GM23338 (cell line): Measurements from ENCODE around the gene PHF24.

Experiments used
- JUNB ChIP-seq: IDR thresholded peaks from one replicate; pipeline ENCODE4 v1.6.1; 2016; ENCODE audit warnings: antibody characterized with exemption; ENCODE audit not compliant: unreplicated experiment
- TF ChIP-seq, protein P1 (sequence below), 2 experiments: fragments of 200-600 bp in 1 of 2; sonication (generic) in 1 of 2; conservative IDR thresholded peaks; 2 replicates each; pipeline versions ENCODE4 v1.5.1 to v1.6.1; 2016 to 2017; ENCODE audit warnings: antibody characterized with exemption in 2 of 2, low read depth in 2 of 2, mild to moderate bottlenecking in 2 of 2, moderate library complexity in 1 of 2

DNA sequence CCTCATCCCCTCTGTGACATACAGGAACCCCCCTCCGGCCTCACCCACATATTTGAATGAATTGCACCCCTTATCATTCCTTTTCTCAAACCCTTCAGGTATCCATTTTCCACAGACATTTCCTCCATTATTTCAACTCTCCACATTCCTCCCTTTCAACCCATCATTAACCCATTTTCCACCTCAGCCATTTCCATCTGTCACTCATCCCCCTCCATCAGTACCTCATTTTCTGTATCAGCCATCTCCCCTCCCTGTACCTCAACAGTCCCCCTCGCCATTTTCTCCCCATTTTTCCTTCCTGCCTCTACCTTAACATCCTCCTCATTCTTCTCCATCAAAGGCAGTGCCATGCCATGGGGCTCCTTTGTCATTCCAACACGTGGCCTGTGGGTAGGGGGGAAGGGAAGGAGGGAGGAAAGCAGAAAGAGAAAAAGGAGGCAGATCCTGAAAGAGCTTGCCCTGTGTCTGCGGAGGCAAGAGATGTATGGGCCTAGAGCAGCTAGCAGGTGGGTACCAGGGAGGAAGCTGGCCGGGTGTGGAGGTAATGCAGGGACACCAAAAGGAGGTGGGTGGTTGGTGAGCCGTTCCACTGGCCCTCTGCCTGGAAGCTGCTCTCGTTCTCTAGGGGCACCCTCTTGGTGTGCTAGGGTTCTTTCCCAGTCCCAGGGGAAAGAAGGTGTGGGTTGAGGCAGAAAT lies 33.0 kb downstream of the PHF24 start:
- TF ChIP-seq, protein P1, sequence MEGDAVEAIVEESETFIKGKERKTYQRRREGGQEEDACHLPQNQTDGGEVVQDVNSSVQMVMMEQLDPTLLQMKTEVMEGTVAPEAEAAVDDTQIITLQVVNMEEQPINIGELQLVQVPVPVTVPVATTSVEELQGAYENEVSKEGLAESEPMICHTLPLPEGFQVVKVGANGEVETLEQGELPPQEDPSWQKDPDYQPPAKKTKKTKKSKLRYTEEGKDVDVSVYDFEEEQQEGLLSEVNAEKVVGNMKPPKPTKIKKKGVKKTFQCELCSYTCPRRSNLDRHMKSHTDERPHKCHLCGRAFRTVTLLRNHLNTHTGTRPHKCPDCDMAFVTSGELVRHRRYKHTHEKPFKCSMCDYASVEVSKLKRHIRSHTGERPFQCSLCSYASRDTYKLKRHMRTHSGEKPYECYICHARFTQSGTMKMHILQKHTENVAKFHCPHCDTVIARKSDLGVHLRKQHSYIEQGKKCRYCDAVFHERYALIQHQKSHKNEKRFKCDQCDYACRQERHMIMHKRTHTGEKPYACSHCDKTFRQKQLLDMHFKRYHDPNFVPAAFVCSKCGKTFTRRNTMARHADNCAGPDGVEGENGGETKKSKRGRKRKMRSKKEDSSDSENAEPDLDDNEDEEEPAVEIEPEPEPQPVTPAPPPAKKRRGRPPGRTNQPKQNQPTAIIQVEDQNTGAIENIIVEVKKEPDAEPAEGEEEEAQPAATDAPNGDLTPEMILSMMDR (conservative IDR thresholded peaks at IDR 0.05; ENCODE audit: low read depth in 2 of 2) = no peak
- TF ChIP-seq JUNB = no peak
